Endothelial cell of umbilical vein (primary cell): ENCODE data around the gene ARHGEF28.

ENCODE experiments used
- CTCF ChIP-seq, 2 donors: IDR thresholded peaks; 1 replicate in 1 of 2; 2 replicates in 1 of 2; pipeline ENCODE4 v1.5.1; 2011; ENCODE audit warnings: low read length in 2 of 2, mild to moderate bottlenecking in 2 of 2, moderate library complexity in 2 of 2, control low read depth in 1 of 2, inconsistent platforms in 1 of 2, low read depth in 1 of 2; ENCODE audit not compliant: insufficient read depth in 1 of 2; ENCODE audit errors: extremely low read depth in 1 of 2
- EZH2 ChIP-seq: IDR thresholded peaks from 2 replicates; pipeline ENCODE4 v1.6.1; 2012; ENCODE audit warnings: borderline replicate concordance, low read depth, mild to moderate bottlenecking, moderate library complexity, low read length, inconsistent platforms; ENCODE audit not compliant: severe bottlenecking
- MYC ChIP-seq: IDR thresholded peaks from one replicate; pipeline ENCODE4 v1.6.1; 2011; ENCODE audit warnings: mild to moderate bottlenecking, low read depth, low read length
- POLR2A ChIP-seq: IDR thresholded peaks from 2 replicates; pipeline ENCODE4 v1.6.1; 2012; ENCODE audit warnings: low read depth, mild to moderate bottlenecking, control low read depth, low read length

- TF ChIP-seq POLR2A (no peak), CTCF (IDR thresholded peaks at IDR 0.05; ENCODE audit: extremely low read depth in 1 of 2, insufficient read depth in 1 of 2, low read depth in 1 of 2, low read length in 2 of 2) (no peak), MYC (no peak), EZH2 (no peak)
These were observed 107.2 kb downstream of the ARHGEF28 start for GRCh38 chr5:73733219-73733618.
